T-helper 1 cell treated with Interleukin-12 subunit alpha and Interleukin-12 subunit beta and Interleukin-4 antibody, amounts not matched to agents 30 ng/mL and 1 ng/mL, for 36 hours (primary cell): ENCODE data around the gene ZNF283. TPM values are rescaled to one million over a fixed set of nuclear protein-coding genes. Genes with fewer than 3 reads are reported as not detected.

Experiments used
- intact Hi-C: fragments of 100-400 bp; cut with micrococcal nuclease; formaldehyde crosslinking; loops from one replicate; pipeline ENCODE4 v1.15.1; 2024
- total RNA-seq: library from RNA; stranded (reverse); gene quantifications from 2 replicates; pipeline ENCODE4 v1.2.3, GENCODE V29; 2022

Gene ZNF283
- 5.8 and 7.0 TPM in 2 replicates for total RNA-seq

DNA sequence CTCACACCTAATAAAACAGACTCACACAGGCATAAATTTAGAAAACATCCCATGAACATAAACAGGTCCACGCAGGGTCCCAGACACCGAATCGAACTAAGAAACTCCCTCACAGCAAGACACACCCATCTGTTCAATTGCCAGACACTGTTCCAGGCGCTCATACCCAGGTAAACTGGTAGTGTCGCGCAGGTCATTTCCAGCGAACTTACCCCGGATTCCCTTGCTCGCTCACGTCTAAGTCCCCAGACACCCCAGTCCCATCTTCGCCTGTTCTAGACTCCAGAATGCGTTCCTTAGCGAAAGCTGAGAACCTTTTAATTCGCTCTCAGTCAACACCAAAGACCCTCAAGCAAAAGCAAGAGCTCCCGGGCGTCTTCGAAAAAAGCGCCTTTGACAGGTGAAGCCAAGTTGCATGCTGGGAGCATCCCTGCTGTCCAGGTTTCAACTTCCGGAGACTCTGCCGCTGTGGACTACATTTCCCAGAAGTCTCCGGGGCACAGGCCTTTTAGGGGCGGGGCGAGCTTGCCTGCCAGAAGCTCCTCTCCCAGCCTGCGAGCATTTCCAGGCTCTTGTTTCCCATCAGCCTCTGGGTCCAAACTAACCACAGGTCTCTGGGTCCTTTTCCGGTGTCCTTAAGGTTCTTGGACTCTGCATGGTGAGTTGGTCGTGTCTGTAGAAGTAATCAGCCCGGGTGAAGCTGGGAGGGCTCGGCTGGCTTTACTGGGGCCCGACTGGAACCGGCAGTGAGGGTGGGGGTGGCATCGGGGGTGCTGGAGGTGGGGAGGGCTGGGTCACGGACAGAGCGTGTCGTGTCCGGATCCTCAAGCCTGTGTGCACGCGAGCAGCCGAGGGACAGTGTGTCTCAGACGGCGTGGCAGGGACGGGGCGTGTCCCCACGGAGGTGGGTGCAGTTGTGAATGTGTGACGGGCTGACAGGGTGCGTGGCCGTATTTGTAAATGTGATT, at the start of gene ZNF283:
TSS of gene ZNF283 (plus strand) at position 535 of the 968 bp plus-strand sequence. CDS start 6,184 bp downstream, outside the sequence.
- intact Hi-C loops, result loop anchor here (1.0 to 10.0 kb wide), 13 partner anchors 72 to 673 kb away; partner anchors contain the start of genes IRGQ, ZNF155, ZNF180 and ZNF221

DNA sequence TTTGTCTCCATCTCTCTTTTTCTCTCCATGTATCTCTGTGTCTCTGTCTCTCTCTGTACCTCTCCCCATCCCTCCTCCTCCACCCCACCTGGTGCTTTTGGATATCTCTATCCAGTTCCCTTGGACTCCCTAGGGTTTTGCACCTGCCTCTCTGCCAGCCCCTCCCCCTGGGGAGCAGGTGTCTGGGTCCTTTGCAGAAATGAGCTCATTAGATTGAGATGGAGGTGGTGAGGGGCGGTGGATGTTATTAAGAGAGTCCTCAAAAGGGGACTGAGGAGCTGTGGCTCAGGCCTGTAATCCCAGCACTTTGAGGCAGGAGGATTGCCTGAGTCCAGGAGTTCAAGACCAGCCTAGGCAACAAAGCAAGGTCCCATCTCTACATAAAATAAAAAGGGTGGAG, 48.5 kb upstream of the ZNF283 start:
- intact Hi-C loops, result no loop called here

DNA sequence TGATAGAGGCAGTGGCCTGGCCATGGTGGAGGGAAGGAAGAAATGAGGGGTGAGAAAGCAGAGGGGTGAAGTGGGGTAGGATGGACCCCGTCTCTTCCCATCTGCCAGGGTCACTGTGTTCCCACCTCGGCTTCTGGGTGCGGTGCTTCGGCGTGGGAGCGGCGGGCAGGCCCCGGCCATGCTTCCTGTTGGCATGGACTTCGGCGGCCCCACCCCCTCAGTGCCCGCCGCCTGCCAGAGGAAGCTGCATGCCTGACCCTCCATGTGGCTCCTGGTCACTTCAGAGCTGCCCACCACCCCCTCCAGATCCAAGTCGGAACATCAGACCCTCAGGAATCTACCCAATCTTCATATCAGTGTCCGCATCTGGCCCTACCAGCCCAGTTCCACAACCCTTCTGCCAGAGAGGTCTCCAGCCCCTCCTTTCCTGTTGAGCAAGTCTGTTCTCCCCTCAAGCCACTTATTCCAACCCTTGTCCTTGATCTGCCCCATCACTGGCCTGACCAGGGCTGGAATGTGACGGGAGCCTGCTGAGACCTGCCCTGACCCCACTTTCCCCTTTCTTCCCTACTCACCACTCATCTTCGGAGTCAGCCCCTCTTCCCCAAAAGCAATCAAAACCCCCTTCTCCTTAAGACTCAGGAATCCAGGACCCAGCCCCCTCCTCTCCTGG, 47.8 kb upstream of the ZNF283 start:
- intact Hi-C loops, result no loop called here

DNA sequence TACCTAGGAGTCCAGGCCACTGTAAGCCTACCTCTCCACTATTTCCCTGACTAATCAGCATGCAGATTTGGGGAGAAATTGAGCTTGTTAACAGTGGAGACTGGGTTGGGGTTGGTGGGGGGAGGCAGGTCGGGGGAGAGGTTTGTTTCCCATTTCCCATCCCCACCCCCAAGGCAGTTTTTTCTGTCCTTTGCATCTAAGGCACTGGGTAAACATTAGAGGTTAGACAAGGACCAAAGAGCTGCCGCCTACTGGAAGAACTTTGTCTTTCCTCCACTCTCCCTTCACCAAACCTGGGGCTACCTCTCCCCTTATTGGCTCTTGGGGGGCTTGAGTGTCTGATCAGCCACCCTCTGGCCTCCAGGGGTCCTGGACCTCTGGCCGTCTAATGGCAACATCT, 47.3 kb upstream of the ZNF283 start:
- intact Hi-C loops, result loop anchor here (1.0 to 10.0 kb wide), 5 partner anchors 15 to 345 kb away; partner anchors contain the start of gene ZNF575

DNA sequence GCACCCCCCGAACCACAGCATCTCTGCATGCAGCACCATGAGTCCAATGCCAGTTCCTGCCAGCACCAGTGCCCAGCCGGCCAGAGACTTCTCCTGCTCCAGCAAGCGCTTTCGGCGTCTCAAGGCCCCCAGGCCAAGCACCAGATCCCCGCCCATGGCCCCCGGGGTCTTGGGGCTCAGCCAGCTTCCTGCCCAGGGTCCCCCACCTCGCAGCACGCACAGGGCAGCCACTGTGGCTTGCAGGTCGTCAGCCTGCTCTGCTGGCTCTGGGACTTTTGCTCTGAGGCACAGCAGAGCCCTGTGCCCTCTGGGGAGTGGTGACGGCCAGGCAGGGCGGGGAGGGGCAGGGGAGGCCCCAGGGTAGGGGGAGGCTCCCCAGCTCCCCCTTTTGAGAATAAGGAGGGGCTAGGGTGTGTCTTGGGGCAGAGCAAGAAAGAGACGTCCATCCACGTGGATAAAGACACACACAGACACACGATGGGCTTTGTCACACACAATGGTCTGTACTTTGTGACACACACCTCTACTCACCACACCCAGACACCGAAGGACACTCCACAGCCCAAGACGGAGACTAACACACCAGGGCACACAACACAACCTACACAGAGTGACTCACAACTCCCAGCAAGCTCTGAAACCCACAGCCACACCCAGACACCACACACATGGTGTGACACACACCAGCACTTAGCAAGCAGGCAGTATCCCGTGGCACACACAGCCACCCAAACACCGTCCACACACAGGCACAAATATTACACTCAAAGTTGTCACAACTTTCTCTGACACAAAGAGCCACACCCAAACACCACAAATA, 46.2 kb upstream of the ZNF283 start, which contains the start of gene KCNN4:
TSS of gene KCNN4 (minus strand) at position 268 of the 820 bp plus-strand sequence. CDS start at position 156, 112 bp downstream.
- intact Hi-C loops, result loop anchor here (1.0 to 10.0 kb wide), 7 partner anchors 16 to 346 kb away; partner anchors contain the start of genes SMG9 and ZNF575

DNA sequence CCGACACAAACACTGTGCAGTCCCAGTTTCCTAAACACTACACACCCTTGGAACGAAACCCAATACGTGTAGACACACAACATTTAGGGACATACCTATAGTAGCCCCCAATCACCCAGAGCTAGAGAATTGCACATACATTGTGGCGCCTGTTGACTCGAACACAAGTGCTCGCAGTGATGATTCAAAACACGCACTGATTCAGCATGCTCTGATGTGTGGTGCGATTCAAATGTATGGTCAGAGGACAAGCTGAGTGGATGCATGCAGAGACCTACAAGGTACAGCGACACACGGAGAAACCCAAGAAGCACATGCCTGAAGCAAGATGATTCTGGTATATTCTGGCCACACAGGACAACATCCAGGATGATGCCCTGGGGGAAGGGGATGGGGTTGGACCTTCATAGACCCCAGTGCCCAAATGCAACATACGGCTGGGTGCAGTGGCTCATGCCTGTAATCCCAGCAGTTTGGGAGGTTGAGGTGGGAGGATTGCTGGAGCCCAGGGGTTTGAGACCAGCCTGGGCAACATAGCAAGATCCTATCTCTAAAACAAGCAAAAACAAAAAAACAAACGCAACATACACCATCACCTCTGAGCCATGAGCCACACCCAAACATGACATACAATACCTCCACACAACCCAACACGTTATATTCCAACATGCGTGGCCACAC, 45.4 kb upstream of the ZNF283 start:
- intact Hi-C loops, result loop anchor here (1.0 to 10.0 kb wide), 5 partner anchors 27 to 347 kb away; partner anchors contain the start of genes SMG9 and ZNF575

DNA sequence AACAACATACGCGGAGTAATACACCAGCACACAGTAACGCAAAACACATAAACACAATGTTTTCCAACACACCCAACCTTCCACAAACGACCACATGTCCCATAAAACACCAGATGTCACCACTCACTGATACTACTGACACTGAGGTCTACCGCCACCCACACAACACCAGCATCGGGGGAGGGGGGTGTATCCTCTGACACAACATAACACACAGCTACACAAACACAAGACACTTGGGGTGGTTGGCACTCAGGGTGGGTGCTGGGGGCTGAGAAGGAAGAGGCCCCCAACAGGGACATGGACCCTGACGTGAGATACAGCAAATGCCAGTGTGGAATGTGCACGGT, 44.8 kb upstream of the ZNF283 start:
- intact Hi-C loops, result loop anchor here (5.0 to 10.0 kb wide), 3 partner anchors 247 to 347 kb away; partner anchors contain the start of gene ZNF575

DNA sequence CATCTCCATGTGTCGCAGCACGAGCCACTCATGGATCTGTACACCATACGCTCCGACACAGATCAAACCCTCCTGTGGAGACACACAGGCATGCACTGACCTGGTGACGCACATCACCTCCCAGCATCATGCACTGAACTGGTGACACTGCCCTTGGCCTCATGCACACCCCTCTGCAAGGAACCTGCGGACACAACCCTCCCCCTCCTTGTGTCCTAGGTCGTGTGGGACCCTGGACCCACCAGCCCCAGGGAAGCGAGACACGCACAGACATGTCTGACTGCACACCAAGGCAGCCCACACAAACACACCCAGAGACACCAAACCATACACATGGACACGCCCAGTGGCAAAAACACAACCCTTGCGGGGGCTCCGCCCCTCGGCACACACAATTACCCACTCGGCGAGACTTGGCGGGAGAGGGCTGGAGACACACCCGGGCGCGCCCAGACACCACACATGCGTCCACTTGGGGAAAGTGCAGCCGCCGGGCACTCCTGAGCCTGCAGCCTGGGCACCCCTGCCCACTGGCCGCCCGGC, 44.4 kb upstream of the ZNF283 start:
- intact Hi-C loops, result loop anchor here (5.0 to 10.0 kb wide), 3 partner anchors 248 to 348 kb away; partner anchors contain the start of gene ZNF575

DNA sequence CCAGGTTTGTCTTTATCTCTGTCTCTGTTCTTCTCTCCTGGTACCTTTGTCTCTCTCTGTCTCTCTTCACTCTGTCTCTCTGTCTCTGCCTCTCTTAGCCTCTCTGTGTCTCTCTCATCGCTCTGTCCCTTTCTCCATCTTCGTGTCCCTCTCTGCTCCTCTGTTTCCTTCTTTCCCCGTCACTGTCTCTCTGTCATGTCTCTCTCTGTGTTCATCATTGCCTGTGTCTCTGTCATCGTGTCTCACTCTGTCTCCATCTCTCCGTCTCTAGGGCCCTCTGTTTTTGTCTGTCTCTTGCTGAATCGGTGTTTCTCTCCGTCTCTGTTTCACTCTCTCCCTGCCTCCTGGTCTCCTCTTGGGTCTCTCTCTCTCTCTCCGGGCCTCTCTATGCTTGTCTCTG, 43.5 kb upstream of the ZNF283 start:
- intact Hi-C loops, result loop anchor here (2.0 to 10.0 kb wide), 4 partner anchors 187 to 349 kb away; partner anchors contain the start of genes IRGQ, ZNF575 and ZNF576

DNA sequence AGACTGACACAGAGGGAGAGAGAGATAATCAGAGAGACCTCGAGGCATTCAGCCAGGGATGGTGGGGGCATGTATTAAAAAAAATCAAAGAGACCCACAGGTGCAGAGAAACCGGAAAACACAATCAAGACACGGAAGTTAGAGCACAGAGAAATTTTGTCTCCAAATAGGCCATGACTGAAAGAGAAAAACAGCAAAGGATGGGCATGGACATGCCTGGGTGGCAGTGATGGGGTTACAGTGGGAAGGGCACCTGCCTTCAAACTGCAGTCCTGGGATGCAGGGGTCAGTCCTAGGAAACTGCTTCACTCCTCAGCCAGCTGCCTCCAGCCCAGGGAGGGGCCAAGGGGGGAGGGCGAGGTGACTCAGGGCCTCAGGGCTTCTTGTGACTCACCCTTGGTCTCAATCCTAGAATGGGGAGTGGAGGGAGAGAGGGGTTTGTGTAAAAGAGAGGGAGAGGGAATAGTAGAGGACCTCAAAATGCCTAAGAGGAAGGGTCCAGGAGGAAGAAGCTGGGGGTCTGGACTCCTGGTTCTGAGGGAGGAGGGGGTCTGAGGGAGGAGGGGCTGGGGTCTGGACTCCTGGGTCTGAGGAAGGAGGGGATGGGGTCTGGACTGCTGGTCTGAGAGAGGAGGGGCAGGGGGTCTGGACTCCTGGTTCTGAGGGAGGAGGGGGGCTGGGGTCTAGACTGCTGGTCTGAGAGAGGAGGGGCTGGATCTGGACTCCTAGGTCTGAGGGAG, 42.7 kb upstream of the ZNF283 start:
- intact Hi-C loops, result loop anchor here (2.0 to 10.0 kb wide), 4 partner anchors 188 to 350 kb away; partner anchors contain the start of genes IRGQ, ZNF575 and ZNF576

DNA sequence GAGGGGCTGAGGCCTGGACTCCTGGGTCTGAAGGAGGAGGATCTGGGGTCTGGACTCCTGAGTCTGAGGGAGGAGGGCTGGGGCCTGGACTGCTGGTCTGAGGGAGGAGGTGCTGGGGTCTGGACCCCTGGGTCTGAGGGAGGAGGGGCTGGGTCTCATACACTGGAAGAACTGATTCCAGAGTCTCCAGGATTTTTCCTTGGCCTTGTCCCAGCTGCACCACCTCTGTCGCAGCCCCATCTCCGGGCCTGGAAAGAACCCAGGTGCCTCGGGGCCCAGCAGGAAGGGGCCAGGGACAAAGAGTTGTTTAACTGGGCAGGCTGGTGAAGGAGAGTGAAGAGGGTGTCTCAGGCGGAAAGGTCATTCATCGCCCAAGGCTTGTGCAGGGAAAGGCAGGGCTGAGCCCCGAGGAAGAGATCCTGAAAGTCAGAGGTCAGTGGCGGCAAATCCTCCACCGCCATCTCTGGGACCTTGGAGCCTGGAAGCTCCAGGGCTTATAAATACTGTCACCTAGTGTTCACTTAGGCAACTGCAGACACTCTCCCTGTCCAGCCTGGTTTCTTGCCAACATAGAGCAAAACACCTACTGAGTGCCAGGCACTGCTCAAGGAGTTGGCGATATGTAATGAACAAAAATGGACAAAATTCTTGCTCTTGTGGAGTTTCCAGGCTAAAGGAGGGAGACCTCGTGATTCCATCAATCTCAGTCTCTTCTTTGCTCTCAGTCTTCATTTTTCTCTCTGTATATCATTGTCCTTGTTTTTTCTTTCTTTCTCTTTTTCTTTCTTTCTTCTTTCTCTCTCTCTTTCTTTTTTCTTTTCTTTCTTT, 41.9 kb upstream of the ZNF283 start:
- intact Hi-C loops, result loop anchor here (1.0 to 10.0 kb wide), 8 partner anchors 20 to 350 kb away; partner anchors contain the start of genes IRGQ, ZNF575 and ZNF576

DNA sequence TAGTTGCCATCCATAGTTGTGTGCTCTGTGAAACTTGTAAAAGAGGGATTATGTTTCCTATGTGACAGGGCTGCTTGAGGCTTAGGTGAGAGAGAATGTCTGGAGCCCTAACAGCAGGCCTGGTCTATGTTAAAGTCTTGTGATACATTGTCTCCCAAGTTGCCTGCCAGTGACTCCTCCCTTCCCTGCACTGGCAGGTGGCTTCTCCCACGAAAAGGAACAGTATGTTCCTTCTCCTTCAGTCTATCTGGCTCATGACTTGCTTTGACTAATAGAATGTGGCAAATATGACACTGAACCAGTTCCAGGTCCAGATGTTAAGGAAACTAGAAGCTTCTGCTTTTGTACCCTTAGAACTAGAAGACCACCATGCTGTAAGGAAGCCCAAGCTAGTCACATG, 40.5 kb upstream of the ZNF283 start:
- intact Hi-C loops, result loop anchor here (10.0 kb wide), 2 partner anchors 252 to 352 kb away; partner anchors contain the start of gene ZNF575

DNA sequence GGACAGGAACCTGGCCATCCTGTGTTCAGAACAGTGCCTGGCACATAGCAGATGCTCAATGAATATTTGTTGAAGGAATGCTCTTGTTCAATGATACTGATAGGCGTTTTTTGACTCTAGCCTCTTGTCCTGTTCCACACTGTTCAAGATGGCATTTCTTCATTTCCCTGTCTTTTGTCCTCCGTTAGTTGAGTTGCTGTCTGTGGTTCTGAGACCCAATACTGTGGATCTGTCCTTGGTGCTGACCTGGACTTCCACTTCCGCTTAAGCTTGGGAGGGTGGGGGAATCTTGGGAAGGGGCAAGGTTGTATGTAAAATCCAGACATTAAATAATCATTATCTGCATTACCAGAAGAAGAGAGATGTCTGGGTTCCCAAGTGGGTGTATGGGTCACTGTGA, 38.1 kb upstream of the ZNF283 start:
- intact Hi-C loops, result loop anchor here (10.0 kb wide), 2 partner anchors 254 to 354 kb away; partner anchors contain the start of gene ZNF575

DNA sequence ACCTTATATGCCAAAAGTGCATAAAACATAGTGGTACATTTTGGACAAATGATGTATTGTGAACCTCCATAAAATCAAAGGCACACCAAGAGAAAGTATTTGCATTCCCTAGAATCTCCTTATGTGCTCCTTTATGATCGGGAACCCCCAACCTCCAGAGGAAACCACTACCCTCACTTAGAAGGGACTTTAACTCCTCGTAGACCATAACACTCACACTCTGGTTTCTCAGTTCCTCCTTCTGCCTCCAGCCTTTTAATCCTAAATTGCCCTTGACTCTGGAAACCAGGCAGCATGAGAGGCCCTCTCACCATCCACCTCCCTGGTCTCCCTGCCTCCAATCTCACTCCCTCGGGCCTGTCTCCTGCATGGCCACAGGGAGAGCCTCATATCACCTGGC, 36.5 kb upstream of the ZNF283 start:
- intact Hi-C loops, result no loop called here

DNA sequence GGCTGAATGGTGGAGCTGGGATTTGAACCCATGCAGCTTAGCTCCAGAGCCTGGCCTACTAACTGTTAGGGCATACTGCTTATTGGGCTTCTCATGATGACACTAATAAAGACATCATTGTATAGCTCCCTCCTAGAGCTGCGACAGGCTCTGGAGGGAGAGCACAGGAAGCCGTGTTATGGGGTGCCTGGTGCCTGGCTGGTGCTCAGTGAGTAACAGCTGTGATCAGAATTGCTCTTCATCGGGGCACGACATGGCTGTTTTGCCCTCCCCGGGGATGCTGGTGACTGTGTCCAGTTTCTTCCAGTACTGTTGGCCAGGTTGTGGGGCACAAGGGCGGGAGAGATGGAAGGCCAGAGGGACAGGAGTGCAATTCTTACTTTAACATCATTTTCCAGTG, 30.0 kb upstream of the ZNF283 start:
- intact Hi-C loops, result no loop called here

DNA sequence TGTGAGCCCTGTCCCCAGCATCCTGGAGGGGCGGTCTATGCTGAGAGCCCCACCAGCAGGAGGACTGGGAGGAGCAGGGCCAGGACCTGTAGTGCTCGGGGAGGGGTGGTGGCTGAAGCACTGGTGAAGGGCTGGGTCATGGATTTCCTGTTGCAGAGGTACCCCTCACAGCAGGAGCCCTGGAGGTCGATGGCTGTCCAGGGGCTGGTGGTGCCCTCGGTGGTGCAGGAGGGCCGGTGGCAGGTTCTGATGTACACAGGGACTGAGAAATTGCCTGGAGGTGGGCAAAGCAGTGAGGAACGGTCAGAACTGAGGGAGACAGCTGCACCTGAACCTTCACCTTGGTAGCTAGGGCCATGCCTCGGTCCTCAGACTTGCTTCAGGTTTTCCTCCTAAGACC, 29.6 kb upstream of the ZNF283 start:
- intact Hi-C loops, result no loop called here

DNA sequence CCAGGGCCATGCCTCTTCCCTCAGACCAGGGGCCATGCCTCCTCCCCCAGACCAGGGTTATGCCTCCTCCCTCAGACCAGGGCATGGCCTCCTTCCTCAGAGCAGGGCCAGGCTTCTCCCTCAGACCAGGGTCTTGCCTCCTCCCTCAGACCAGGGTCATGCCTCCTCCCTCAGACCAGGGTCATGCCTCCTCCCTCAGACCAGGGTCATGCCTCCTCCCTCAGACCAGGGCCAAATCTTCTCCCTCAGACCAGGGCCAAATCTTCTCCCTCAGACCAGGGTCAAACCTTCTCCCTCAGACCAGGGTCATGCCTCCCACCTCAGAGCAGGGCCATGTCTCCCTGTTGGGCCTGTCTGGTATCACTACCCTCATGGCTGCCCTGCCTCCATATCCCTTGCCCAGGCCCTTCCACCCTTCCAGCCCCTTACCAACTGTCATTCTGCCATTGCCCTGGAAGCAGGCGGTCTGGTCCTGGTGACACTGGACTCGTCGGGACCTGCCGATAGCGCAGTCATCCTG, 29.0 kb upstream of the ZNF283 start:
- intact Hi-C loops, result loop anchor here (1.0 kb wide), 1 partner anchor 12 kb away; no protein-coding TSS in a partner anchor
